Eye (tissue), 1 donor: ENCODE results near the gene FAM219B.

Source experiments
- DNase-seq: peaks from one replicate; pipeline ENCODE4 v3.0.0-alpha.2; 2015

FAM219B gene

DNA sequence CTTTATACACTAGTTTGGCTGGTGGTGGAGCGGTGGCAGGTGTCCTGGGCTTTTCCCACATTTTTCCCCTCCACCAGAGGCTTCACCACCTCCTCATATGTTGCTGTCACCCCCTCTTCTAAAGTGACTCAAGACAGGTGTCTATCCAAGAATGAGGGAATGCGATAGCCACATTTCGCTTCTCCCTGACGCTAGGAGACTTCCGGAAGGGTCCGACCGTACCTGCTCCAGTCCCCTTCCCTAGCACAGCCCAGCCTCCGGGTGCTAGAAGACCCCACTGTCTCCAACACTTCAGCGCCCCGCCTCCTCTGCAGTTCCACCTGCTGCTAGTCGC lies 34.0 kb downstream of the FAM219B start:
- DNase-seq = no peak

DNA sequence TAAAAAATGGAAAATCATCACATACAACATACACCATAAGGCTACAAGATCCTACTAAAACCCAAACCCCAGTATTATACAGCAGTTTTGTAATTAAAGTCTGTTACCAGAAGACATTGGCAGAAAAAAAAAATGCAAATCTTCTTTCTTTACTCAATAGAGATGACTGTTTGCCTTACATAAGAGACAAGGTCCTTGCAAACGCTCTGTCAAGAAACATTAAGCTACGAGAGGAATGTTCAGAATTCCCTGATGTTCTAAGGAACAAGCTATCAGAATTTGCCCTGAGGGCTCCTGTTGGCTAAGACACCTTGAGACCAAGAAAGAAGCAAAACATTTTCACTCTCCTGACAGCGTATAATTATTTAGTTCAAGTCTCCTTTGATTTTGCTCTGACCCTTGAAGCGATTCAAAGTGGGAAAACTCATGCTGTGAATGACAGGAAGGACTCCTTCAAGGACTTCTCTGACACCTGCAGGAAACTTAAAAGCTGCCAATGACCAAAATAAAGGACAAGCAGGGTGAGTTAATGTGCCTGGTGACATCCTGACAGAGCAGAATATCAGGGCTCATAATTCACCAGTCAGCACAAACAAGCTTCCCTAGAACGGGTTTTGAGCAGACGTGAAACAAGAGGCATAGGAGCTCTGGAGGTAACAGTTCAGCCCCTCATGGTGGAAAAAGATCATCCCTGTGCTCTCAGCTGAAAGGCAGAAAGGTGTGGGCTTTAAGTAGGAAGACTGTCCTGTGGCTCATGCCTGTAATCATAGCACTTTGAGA lies 36.0 kb downstream of the FAM219B start:
- peak; percentile 35 for DNase-seq

- DNase-seq = no peak
Measured at GRCh38 chr15:74869726-74870407, 36.8 kb downstream of the FAM219B start.

DNA sequence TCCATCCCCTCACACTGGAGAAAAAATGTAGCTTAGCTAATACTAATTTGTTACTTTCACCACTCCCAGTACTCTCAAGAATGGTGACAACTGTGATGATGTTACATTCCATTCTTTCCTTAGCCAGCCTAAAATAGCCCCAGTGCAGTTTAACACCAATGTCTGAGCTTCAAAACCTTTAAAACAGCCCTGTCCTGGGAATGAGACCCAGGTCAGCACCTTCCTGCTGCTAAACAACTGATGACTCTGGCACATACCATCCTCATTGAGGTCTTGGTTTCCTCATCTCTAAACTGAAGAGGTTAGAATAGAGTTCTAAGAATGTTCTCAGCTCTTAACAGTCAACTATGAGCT lies 37.3 kb downstream of the FAM219B start:
- no peak for DNase-seq

DNA sequence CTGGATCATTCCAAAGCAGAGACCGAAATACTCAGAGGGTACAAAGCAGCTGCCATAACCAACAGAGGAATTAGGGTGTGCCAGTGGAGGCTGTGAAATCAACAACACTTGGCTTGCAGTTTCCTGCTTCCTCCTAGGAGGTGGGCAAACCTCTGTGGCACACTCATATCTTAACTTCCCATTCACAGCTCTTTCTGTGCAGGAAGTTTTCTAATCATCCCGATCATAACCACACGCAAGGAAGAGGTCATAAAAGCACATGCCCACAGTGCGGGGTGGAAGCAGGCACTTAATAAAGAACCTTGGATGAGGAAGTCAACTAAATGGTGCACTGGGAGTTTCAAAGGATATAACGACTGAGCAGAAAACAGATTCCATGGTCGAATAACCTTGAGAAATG lies 38.6 kb downstream of the FAM219B start:
- DNase-seq = no peak

GRCh38 chr15:74867466-74868038 lies 39.1 kb downstream of the FAM219B start:
- no peak for DNase-seq

DNA sequence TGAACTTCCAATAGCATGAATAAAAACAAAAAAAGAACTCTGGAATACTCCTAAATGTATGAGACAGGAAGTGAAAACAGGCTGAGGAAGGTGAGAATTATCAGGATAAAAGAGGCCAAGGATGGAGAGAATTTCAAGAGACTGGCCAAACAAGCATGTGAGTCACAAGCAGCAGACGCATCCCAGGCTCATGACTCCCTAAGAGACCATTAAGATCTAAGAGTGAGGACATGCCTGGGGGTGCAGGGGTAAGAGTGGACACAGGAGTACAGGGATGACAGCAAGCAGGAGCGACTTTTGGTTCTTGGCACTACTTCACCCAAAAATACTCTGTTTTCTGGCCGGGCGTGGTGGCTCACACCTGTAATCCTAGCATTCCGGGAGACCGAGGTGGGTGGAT lies 40.6 kb downstream of the FAM219B start:
- no peak for DNase-seq

DNA sequence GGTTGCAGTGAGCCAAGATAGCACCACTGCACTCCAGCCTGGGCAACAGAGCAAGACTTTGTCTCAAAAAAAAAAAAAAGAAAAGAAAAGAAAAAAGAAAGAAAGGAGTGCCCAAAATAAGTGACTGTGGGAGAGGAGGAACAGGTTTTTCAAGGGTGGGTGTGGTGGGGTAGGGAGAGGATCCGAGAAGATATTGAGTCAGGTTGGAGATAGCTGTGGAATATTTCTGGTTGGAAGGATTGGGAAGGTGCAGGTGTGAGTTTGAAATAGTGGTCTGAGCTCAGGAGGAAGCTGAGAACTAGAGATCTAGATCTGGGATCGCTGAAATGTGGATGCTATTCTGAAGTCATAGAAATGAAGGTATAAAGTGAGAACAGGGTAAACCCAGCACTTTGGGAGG lies 41.3 kb downstream of the FAM219B start:
- DNase-seq = no peak

DNA sequence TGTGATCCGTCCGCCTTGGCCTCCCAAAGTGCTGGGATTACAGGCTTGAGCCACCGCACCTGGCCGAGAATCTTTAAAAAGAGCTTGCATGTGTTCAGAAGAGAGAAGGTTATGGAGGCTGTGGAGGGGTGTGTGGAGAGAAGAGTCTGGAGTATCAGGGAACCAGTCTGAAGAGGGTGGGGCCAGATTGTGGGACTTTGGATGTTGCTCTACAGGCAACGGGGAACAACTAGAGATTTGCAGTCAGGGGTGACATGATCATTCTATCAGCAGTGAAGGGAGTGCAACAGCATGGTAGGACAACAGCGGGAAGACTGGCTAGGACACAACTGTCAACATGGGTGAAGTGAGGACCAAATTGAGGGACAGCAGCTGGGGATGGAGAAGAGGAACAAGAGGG lies 42.4 kb downstream of the FAM219B start:
- no peak for DNase-seq

- DNase-seq = no peak
Measured at GRCh38 chr15:74863239-74864056, 43.2 kb downstream of the FAM219B start.

DNA sequence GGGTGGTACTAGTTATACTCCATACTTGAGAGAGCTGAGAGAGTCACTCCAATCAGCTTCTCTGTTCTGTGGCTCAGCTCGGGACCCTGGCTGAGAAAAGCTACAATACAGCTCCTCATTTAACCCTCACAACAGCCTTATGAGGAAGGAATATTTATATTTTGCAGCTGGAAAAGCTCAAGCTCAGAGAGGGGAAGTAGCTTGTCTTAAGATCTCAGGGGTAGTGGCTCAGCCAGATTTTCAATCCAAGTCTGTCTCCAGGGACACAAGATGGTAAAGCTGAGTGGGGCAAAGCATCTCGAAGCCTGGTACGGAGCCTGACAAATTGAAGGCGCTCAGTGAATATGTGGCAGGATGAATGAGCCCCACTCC lies 48.3 kb downstream of the FAM219B start:
- DNase-seq = no peak

DNA sequence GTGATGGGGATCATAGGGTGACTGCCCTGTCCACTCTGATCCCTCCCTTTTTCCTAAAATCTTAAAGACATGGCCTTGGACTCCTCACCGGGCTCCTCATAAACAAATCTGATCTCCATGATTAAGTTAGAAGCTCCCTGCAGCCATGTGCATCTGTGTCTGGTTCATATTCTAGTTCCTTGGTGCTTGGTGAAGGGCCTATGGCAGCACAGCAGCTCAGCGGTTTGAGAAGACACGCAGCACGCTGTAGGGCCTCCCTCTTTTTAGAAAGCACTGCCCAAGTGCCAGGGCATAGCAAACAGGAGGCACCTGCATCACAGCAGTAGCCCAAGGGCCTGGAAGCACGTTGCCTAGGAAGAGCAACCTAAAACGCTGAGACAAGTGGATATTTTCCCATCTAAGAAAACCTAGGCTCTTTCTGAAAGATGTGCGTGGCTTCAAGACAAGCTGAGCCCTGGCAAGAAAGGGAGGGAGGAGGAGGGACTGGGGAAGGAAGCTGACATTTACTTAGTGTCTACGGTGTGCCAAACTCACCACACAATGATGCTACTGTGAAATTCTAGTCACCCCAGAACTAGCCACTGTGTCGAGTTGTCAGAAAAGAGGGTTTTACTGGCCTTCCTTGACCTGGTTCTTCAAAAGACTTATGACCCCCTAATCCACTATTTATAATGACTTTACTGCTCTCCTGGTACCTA lies 48.8 kb downstream of the FAM219B start:
- no peak for DNase-seq

- no peak for DNase-seq
Measured at GRCh38 chr15:74857082-74857655, 49.5 kb downstream of the FAM219B start.

GRCh38 chr15:74856537-74856936 lies 50.1 kb downstream of the FAM219B start:
- DNase-seq = no peak

- no peak for DNase-seq
Measured at GRCh38 chr15:74855857-74856256, 50.8 kb downstream of the FAM219B start.

DNA sequence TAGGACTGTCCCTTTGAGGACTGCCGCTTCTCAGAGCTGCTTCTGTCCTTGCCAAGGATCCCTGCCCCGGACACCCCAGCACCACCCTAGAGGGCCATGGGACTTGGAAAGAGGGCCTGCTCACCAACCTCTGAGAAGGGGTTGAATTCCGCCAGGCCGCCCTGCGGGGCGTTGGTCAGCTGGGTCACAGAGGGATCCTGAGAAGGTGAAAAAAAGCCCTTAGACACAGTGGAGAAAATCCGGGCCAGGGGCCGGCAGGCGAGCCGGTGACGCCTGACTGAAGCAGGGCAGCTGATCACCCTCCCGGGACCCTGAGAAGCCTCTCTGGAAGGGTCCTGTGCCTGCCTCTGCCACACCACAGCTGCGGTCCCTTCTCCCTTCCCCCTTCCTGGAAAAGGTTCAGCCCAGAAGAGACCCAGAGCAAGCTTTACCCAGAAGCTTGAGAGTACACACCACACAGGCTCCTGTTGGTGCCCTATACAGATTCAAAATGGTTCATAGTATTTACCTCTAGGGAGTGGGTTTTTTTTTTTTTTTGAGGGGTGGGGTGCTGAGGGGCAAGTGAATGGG lies 52.1 kb downstream of the FAM219B start:
- DNase-seq = no peak

GRCh38 chr15:74851960-74852359 lies 54.7 kb downstream of the FAM219B start:
- DNase-seq = no peak

GRCh38 chr15:74850393-74850792 lies 56.3 kb downstream of the FAM219B start:
- DNase-seq = no peak
